Effector CD4-positive, alpha-beta T cell (primary cell): ENCODE data around the gene CPT1C.
A peak's percentile ranks its signal among the peaks of the same experiment; 100 is the strongest.

Source experiments
- DNase-seq: peaks from one replicate; pipeline ENCODE4 v3.0.0-alpha.2; 2020
- total RNA-seq: gene quantifications from one replicate; lab custom pipeline; 2026; lab: John Stamatoyannopoulos, UW

Gene CPT1C
- total RNA-seq = 0.75 reads per million

GRCh38 chr19:49690656-49691242, at the start of gene CPT1C:
Gene CPT1C, plus strand, starts transcription at chr19:49691116. Its CDS starts 1,137 bp downstream, at chr19:49692253.
- DNase-seq = peak; percentile 33

GRCh38 chr19:49641688-49642491, 49.0 kb upstream of the CPT1C start, which contains the start of gene SCAF1:
Gene SCAF1, plus strand, starts transcription at chr19:49642209. Its CDS starts 2,818 bp downstream, at chr19:49645027.
- DNase-seq = peak; percentile 97

GRCh38 chr19:49642492-49643035, 48.4 kb upstream of the CPT1C start:
- no peak for DNase-seq

DNA sequence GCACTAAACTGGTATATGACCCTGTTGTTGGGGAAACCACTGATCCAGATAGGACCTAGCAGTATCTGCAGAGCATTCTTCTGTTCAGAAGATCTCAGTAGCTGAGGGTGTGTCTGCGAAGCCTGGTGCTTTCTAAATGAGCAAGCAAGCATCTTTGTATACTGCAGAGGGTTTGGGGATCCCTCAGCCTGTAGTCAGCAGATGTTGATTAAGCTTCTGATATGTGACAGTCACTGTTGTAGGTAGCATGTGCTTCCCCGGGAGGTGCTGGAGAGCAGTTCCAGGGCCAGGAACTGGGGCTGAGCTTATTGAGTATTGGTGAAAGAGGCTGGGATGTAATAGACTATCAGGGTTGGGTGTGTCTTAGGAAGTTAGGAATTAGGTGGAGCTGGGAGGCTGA, 47.5 kb upstream of the CPT1C start:
- no peak for DNase-seq

DNA sequence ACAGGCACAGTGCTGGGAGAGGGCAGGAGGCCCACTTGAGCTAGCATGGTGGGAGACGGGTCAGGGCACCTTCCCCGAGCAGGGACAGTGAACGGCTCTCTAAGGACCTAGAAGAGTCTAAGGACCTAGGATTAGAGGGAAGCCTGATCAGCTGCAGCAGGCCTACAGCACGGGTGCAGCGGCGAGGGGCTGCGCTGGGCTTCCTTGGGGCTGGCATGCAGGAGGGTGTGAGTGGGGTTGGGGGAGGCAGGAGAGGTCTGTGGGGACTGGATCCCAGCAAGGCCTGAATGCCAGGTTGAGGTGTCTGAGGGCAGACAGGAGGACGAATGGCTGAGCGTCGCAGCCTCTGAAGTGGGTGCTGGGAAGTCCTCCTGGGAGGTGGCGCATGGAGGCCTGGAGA, 45.3 kb upstream of the CPT1C start:
- no peak for DNase-seq

DNA sequence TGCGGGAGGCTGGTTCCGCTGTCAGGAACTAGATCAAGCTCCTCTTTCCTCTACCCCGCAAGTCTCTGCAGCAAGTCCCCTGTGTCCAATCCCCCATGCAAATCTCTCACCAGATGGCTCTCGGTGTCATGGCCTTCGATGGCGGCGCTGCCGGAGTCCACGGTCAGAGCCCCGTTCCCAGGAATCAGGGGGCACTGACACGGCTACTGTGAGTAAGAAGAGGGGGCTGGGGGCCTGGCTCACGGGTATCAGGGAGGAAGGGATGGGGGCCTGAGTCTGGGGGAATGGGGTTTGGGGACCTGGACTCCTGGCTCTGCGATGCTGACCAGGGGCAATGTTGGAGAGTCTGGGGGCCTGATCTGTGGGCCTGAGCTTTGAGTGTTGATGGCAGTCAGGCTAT, 44.9 kb upstream of the CPT1C start:
- no peak for DNase-seq

- DNase-seq = no peak
Measured at GRCh38 chr19:49646586-49646985, 44.3 kb upstream of the CPT1C start.

GRCh38 chr19:49651029-49651819, 39.7 kb upstream of the CPT1C start:
- DNase-seq = no peak

- DNase-seq = no peak
Measured at GRCh38 chr19:49651820-49652550, 38.9 kb upstream of the CPT1C start.

DNA sequence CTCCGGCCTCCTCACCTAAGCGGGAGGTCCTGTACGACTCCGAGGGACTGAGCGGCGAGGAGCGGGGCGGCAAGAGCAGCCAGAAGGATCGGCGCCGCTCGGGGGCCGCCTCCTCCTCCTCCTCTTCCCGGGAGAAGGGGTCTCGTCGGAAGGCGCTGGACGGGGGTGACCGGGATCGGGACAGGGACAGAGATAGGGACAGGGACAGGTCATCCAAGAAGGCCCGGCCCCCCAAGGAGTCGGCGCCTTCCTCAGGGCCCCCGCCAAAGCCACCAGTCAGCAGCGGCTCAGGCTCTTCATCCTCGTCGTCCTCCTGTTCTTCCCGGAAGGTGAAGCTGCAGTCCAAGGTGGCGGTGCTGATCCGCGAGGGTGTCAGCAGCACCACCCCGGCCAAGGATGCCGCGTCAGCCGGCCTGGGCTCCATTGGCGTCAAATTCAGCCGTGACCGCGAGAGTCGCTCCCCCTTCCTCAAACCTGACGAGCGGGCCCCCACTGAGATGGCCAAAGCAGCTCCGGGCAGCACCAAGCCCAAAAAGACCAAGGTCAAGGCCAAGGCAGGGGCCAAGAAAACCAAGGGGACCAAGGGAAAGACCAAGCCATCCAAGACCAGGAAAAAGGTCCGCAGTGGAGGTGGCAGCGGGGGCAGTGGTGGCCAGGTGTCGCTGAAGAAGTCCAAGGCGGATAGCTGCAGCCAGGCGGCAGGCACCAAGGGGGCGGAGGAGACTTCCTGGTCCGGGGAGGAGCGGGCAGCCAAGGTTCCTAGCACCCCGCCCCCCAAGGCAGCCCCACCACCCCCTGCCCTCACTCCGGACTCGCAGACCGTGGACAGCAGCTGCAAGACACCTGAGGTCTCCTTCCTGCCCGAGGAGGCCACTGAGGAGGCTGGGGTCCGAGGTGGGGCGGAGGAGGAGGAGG, 38.1 kb upstream of the CPT1C start:
- no peak for DNase-seq

GRCh38 chr19:49653466-49653806, 37.5 kb upstream of the CPT1C start:
- no peak for DNase-seq

- no peak for DNase-seq
Measured at GRCh38 chr19:49654581-49654980, 36.3 kb upstream of the CPT1C start.

- no peak for DNase-seq
Measured at GRCh38 chr19:49655570-49656455, 35.1 kb upstream of the CPT1C start.

GRCh38 chr19:49656456-49657109, 34.3 kb upstream of the CPT1C start:
- no peak for DNase-seq

DNA sequence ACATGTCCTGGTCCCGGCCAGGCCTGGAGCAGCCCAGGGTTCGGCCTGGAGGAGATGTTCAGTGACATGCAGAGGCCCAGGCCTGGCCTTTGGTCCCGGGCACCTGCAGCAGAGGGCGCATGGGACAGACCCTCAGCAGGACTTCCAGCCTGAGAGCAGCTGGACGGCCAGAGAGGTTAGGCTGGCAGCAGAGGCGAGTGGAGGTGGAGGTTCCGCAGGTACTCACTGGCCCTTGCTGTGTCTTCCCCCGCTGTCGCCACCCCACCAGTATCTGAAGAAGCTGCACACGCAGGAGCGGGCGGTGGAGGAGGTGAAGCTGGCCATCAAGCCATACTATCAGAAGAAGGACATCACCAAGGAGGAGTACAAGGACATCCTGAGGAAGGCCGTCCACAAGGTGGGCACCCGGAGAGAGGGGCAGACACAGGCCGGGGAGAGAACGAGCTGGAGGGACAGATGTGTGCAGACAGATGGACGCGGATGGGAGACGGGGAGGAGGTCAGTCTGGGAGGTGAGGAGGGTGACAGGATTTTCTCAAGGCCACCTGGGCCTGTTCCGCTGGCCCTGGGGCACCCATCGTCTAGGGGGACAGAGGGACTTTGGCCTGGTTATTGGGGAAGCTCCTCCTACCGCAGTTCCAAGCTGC, 33.3 kb upstream of the CPT1C start:
- no peak for DNase-seq

GRCh38 chr19:49658139-49658517, 32.8 kb upstream of the CPT1C start:
- DNase-seq = no peak

DNA sequence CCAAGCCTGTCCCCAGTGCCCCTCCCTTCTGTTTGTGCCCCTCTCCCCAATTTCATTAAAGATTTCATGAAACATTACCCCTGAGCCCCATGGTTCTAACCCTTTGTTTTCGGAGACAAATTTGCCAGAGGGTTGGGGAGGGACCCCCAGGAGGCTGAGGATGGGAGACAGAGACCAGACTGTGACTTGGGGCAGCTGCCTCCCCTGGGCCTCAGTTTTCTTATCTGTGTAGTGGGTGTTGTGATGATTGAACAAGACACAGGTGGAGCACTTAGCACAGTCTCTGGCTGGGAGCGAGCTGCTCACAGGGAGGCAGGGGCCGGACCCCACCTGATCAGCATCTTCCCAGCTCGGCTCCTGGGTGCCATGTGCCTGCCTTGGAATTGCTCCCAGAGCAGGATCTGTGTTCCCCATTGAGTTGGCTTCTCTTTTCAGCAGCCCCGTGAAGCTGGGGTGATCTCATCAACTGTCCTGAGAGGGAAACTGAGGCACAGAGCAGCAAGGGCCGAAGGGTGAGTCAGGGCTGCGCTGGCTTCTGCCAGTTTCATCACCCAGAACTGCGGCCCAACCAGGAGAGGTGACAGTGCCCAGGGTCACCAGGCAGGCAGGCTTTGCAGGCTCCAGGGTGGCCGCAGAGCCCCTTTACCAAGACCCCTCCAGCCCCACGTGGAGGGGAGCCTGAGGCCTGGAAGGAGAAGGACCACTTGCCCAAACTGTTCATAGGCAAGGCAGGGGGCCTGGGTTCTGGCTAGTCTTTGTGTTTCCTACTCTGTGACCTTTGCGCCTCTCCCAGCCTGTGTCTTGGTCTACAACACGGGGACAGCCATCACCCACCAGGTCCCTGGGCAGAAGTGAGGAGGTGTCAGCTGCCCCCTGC, 32.1 kb upstream of the CPT1C start:
- DNase-seq = no peak

- DNase-seq = no peak
Measured at GRCh38 chr19:49660338-49660961, 30.5 kb upstream of the CPT1C start.
